Measurements from ENCODE around the gene FAM229A.
A peak's percentile ranks its signal among the peaks of the same experiment; 100 is the strongest.
"Not testable (repeated sequence)": the region's sequence is repeated elsewhere in the genome, so short reads cannot be mapped to it uniquely, and the experiment has no call there.

The FAM229A gene, protein sequence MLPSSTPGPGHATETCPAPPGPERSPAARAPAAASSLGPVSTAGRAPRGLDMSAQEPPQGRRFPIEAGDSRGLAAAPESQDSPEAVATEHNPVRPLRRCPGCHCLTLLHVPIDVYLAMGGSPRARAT

GRCh38 chr1:32362474-32363313, at the start of gene FAM229A, which contains the start of gene TSSK3:
TSS of gene FAM229A (minus strand) at chr1:32362485. CDS start at chr1:32362091, 394 bp downstream.
TSS of gene TSSK3 (plus strand) at chr1:32362539. CDS start at chr1:32362702, 163 bp downstream.
- no peak for DNase-seq (ENCODE audit: low spot score)

- no peak for DNase-seq (ENCODE audit: low spot score)
These were observed 49.0 kb upstream of the FAM229A start for GRCh38 chr1:32411261-32411660.

DNA sequence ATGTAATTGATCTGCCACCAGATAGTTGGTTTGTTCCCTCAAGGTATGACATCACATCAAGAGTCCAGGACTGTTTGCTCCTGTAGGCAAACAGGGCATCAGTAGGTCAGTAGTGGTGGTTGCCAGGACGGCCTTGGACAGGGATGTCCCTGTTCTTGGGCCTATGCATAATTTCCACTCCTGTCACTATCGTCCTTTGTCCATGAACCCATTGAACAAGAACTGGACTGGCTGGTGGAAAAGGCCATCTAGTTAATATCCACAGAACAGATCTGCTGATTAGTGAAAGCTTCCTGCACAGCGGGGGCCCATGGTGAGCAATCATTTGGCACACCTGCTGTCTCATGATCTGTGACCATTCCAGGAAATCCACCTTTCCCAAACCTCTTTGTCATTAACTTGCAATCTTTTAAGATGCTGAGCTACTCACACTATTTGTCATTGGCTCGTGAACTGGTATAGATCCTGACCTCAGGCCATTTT, 44.4 kb upstream of the FAM229A start:
- no peak for DNase-seq (ENCODE audit: low spot score)

DNA sequence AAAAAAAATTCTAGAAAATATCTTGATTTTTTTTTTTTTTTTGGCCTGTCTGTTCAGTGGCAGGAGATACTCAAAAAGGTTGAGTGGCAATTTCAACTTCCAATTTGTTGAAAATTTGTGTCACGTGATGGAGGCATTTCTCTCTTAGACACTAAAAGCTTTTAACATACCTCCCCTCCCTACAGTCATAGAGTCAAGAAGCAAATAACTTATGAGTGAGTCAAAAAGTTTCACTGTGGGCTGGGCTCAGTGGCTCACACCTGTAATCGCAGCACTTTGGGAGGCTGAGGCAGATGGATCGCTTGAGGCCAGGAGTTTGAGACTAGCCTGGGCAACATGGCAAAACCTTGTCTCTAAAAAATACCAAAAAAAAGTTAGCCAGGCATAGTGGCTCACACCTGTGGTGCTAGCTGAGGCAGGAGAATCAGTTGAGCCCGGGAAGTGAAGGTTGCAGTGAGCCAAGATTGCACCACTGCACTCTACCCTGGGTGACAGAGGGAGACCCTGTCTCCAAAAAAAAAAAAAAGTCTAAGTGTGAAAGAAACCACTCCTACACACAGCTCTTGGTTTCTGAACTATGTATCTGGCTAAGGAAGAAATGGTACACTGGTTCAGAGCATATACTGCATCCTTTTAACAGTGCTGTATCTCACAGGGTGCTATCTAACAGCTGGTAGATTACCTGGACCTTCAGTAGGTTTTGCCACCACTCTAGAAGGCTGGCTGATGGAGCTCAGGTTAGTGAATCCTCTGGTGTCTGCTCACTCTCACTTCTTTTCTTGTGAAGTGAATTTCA, 43.6 kb upstream of the FAM229A start:
- DNase-seq (ENCODE audit: low spot score): no peak

DNA sequence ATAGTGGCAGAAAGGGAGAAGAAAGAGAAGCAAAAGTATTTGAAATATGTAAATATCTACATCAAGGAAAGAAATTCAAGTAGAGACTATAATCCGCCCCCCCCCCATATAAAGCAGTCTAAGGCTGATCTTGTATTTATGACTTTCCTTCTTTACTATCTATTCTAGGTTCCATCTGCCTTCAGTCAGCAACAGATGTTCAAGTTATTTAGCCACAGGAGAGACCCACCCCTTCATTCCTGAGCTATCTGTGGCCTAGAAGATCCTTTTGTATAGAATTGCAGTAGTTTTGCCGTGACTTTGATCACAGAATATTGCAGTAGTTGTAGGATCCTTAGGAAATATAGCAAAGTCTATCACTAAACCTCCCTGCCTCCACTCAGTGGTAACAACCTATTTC, 42.7 kb upstream of the FAM229A start:
- no peak for DNase-seq (ENCODE audit: low spot score)

- peak; percentile 88 for DNase-seq (ENCODE audit: low spot score)
These were observed 38.8 kb upstream of the FAM229A start for GRCh38 chr1:32400876-32401631.

GRCh38 chr1:32399843-32400242, 37.6 kb upstream of the FAM229A start:
- DNase-seq (ENCODE audit: low spot score): no peak

DNA sequence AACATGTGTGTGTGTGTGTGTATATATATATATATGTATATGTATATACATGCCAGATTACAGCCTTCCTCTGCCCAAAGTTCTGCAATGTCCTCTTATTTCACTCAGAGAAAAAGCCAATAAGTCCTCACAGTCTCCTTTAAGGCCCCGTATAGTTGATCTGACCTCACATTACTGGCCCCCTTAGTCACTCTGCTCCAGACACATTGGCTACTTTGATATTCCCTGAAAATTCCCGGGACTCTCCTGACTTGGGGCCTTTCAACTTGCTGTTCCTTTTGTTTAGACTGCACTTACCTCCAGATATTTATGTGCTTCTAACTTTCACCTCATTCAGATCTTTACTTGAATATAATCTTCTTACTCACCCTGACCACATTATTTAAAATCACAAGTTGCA, 36.1 kb upstream of the FAM229A start:
- no peak for DNase-seq (ENCODE audit: low spot score)

DNA sequence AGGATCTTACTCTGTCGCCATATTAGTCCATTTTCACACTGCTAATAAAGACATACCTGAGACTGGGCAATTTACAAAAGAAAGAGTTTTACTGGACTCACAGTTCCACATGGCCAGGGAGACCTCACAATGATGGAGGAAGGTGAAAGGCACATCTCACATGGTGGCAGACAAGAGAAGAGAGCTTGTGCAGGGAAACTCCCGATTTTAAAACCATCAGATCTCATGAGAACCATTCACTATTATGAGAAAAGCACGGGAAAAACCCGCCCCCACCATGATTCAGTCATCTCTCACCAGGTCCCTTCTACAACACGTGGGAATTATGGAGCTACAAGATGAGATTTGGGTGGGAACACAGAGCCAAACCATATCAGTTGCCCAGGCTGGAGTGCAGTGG, 34.2 kb upstream of the FAM229A start:
- not testable (repeated sequence) for DNase-seq (ENCODE audit: low spot score)

DNA sequence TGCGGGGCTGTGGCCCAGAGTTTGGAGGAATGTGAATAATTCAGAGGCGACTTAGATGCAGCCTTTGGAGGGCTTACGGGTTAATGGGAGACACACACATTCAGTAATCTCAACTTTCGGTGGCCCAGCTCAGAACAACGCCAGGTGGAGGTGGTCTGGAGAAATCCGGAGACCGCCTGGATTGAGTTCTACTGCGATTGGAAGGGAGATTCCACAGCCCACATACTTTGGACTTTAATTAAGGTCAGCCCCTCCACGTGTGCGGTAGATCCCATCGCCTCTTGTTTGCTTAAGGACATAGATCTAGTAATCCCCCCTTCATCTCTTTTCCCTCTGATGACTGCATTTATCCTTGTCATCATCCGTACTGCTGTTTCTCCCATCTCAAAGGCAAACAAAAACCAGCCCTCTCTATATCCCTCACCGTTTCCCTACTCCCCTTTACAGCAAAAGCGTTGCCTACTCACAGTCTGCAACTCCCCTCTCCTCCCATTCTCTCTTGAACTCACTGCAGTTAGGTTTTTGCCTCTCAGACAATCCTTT, 32.7 kb upstream of the FAM229A start:
- DNase-seq (ENCODE audit: low spot score): peak; percentile 42

DNA sequence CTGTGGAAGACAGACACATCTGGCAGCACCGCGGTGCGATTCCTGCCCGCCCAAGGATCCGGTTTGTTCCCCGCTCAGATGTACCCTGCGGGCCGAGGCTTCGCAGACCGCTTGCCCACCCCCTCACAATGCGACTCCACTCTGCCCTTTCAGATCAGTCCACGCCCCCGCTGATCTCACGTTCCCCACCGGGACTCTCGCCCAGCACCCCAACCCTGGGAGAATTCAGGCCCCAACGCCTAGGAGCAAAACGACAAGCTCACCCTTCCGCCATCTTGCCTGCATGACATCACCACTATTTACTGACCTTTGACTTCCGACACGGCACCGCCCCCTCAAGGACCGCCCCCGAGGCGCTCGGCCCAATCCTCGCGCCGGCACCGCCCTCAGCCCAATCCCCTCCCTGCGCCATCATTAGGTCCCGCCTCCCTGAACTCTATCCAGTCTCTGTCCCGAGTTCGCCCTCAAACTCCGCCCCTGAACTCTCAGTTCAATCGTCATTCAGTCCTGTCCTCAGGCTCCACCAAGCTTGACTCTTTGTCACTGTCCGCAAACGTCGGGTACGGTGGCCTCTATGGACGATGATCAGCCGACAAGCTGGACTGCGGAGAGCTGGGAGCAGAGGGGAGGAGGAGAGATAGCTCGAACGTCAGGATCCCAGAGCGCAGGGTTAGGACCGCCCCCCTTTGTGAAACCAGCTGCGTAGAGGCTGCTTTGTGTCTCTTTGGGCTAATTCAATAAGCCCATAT, 32.0 kb upstream of the FAM229A start, which contains the start of gene BSDC1:
BSDC1 (minus strand) TSS at position 301 of the 749 bp plus-strand sequence; CDS start at position 274, 27 bp downstream.
- DNase-seq (ENCODE audit: low spot score): peak; percentile 98

DNA sequence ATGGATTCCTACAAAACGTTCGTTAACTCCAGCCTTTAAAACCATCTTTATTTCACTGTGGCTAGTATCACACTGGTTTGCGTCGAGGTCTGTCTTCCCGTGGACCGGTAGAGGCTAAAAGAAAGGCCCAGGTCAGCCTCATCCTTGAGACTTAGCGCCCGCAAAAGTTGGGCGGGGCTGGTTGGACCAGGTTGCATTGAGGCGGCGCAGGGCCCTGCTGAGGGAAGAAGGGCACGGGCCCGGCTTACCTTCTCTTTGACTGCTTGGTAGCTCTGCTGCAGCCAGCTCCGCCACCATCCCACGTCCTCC, 31.5 kb upstream of the FAM229A start:
- peak; percentile 64 for DNase-seq (ENCODE audit: low spot score)

DNA sequence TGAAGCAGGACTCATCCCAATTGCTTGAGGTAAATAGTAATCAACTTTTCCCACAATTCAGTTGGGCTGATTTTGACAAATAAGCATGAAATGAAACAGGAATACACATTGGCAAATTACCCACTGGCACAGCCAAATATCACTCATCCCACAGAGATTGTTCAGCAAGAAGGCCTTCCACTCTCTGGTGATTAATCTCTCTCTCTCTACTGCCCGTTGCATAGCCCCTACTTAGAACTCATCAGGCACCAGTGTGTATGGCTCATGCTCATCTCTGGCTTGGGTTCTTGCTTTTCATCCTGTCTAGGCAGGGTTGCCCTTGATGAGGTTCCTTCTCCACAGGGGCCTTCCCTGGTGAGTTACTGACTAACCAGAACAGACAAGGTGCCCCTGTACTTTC, 30.9 kb upstream of the FAM229A start:
- no peak for DNase-seq (ENCODE audit: low spot score)

GRCh38 chr1:32392325-32392724, 30.0 kb upstream of the FAM229A start:
- no peak for DNase-seq (ENCODE audit: low spot score)

DNA sequence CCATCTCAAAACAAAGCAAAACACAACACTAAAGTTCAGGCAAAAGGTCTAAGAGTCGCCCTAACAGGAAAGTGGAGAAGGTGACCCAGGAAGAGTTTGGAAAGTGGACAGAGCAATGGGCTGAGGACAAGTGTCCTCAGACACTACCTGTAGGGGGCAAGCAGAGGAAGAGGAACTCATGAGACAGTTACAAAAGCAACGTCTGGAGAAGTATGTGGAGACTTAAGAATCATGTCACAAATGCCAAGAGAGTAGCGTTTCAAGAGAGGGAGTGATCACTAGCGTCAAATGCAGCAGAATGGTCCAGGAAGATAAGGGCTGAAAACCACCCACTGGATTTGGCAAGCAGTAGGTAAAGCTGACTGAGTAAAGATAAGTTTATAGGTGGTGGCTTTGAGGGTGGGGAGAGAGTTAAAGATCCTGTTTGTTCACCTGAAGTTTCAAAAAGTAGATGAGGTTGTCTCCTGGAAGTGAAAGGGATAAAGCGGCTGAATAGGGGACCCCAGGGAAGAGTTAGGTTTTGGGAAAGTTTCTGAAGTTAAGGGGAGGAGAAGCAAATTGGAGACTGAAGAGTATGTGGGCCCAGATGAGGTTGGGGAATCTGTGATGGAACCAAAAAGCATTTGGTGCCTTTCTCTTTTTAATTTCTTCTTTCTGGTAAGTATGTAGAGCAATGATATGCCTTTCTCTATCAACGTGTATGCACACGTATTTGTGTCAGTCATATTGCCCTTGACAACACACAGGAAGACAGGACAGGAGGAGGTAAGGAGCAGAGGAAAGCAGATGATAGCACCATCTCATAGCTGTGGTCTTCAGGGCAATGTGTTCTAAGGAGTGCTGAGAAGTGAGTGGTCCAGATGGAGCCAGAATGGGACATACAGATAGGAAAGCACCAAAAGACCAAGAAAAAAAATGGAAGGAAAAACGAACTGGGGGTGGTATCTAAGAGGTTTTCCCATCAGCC, 28.9 kb upstream of the FAM229A start:
- no peak for DNase-seq (ENCODE audit: low spot score)

- DNase-seq (ENCODE audit: low spot score): no peak
These were observed 26.4 kb upstream of the FAM229A start for GRCh38 chr1:32388641-32389040.

GRCh38 chr1:32386676-32387392, 24.5 kb upstream of the FAM229A start:
- DNase-seq (ENCODE audit: low spot score): no peak

- no peak for DNase-seq (ENCODE audit: low spot score)
These were observed 17.8 kb upstream of the FAM229A start for GRCh38 chr1:32380057-32380456.

Data from D341Med (cell line).